ENCODE measurements around the gene PSMD5.

PSMD5 gene

GRCh38 chr9:120883608-120883996, 40.9 kb upstream of the PSMD5 start:
- no peak for TF ChIP-seq CTCF (IDR thresholded peaks at IDR 0.05)
- no peaks in the 10 kb centered on the region for H3K79me2 ChIP-seq

GRCh38 chr9:120882935-120883607, 40.3 kb upstream of the PSMD5 start:
- TF ChIP-seq CTCF (IDR thresholded peaks at IDR 0.05), result no peak
- no peaks in the 10 kb centered on the region for H3K4me1 ChIP-seq
- no peaks in the 10 kb centered on the region for H3K79me2 ChIP-seq
- no peak overlapping the region for H3K4me2 ChIP-seq (ENCODE audit: low read length)
- H3K4me3 ChIP-seq (ENCODE audit: low read depth, low read length), result no peak overlapping the region
- no peaks in the 10 kb centered on the region for H3K9me3 ChIP-seq (ENCODE audit: control insufficient read depth, low read length)
- no peak overlapping the region for H2AFZ ChIP-seq
- no peaks in the 10 kb centered on the region for H3K36me3 ChIP-seq (ENCODE audit: control insufficient read depth, insufficient read depth, low read length)
- H3K9ac ChIP-seq, result no peak overlapping the region
- no peak overlapping the region for H3K27ac ChIP-seq
- H3K27me3 ChIP-seq (ENCODE audit: control insufficient read depth, insufficient read depth, low read length), result no peaks in the 10 kb centered on the region

More at GRCh38 chr9:120883608-120883996, 40.9 kb upstream of the PSMD5 start:
- no peak overlapping the region for H3K9ac ChIP-seq
- H3K4me1 ChIP-seq, result no peaks in the 10 kb centered on the region
- H3K36me3 ChIP-seq (ENCODE audit: control insufficient read depth, insufficient read depth, low read length), result no peaks in the 10 kb centered on the region
- no peak overlapping the region for H3K27ac ChIP-seq
- H3K4me3 ChIP-seq (ENCODE audit: low read depth, low read length), result no peak overlapping the region
- H3K27me3 ChIP-seq (ENCODE audit: control insufficient read depth, insufficient read depth, low read length), result no peaks in the 10 kb centered on the region
- no peak overlapping the region for H3K4me2 ChIP-seq (ENCODE audit: low read length)
- no peaks in the 10 kb centered on the region for H3K9me3 ChIP-seq (ENCODE audit: control insufficient read depth, low read length)
- no peak overlapping the region for H2AFZ ChIP-seq

- Histone ChIP-seq H3K27me3 (ENCODE audit: control insufficient read depth, insufficient read depth, low read length) (no peaks in the 10 kb centered on the region), H3K79me2 (no peaks in the 10 kb centered on the region), H3K4me2 (ENCODE audit: low read length) (no peak overlapping the region), H3K27ac (no peak overlapping the region), H3K9me3 (ENCODE audit: control insufficient read depth, low read length) (no peaks in the 10 kb centered on the region), H3K36me3 (ENCODE audit: control insufficient read depth, insufficient read depth, low read length) (no peaks in the 10 kb centered on the region), H2AFZ (no peak overlapping the region), H3K4me3 (ENCODE audit: low read depth, low read length) (no peak overlapping the region), H3K4me1 (peaks cover 2% of the 10 kb centered on the region), H3K9ac (no peak overlapping the region)
- no peak for TF ChIP-seq CTCF (IDR thresholded peaks at IDR 0.05)
These were observed 36.7 kb upstream of the PSMD5 start for GRCh38 chr9:120879446-120879845.

GRCh38 chr9:120878188-120879130, 35.7 kb upstream of the PSMD5 start:
- Histone ChIP-seq H3K9ac (no peak overlapping the region), H3K27me3 (ENCODE audit: control insufficient read depth, insufficient read depth, low read length) (no peaks in the 10 kb centered on the region), H3K27ac (no peak overlapping the region), H3K9me3 (ENCODE audit: control insufficient read depth, low read length) (no peaks in the 10 kb centered on the region), H3K36me3 (ENCODE audit: control insufficient read depth, insufficient read depth, low read length) (no peaks in the 10 kb centered on the region), H2AFZ (no peak overlapping the region), H3K4me2 (ENCODE audit: low read length) (no peak overlapping the region), H3K4me1 (peaks cover 2% of the 10 kb centered on the region), H3K4me3 (ENCODE audit: low read depth, low read length) (no peak overlapping the region), H3K79me2 (no peaks in the 10 kb centered on the region)
- no peak for TF ChIP-seq CTCF (IDR thresholded peaks at IDR 0.05)

Data from parathyroid adenoma (tissue), 2 donors.